K562 (cell line): ENCODE data around the gene GGCT. TPM values are rescaled to one million over a fixed set of nuclear protein-coding genes. Genes with fewer than 3 reads are reported as not detected.

Experiments
- CHD1 ChIP-seq: fragments of 200-600 bp; sonication (generic); IDR thresholded peaks from one replicate; pipeline ENCODE4 v1.6.1; 2012; ENCODE audit warnings: mild to moderate bottlenecking, moderate library complexity, low read length, inconsistent platforms
- CHD7 ChIP-seq: fragments of 200-600 bp; sonication (generic); IDR thresholded peaks from one replicate; pipeline ENCODE4 v1.6.1; 2012; ENCODE audit warnings: mild to moderate bottlenecking, low read depth, low read length, inconsistent platforms
- HCFC1 ChIP-seq: IDR thresholded peaks from 2 replicates; pipeline ENCODE4 v1.6.1; 2012; ENCODE audit warnings: low read depth, low read length, improper control_type of control experiment
- KLF1 ChIP-seq: fragments of 450-650 bp; IDR thresholded peaks from 2 replicates; pipeline ENCODE4 v1.6.1; 2016; ENCODE audit warnings: missing genetic modification characterization, missing compliant biosample characterization
- PHTF2 ChIP-seq: fragments of 250-450 bp; sonication (Bioruptor Pico); IDR thresholded peaks from 2 replicates; pipeline ENCODE4 v1.5.0; 2021; ENCODE audit warnings: mild to moderate bottlenecking
- RAD21 ChIP-seq, 2 experiments: fragments of 250-450 bp in 1 of 2; fragments of 450-650 bp in 1 of 2; sonication (Bioruptor Pico) in 1 of 2; formaldehyde crosslinking in 1 of 2; IDR thresholded peaks in 1 of 2; conservative IDR thresholded peaks in 1 of 2; 2 replicates each; pipeline versions ENCODE4 v1.4.0 to v1.8.0; 2020 to 2022; ENCODE audit warnings: mild to moderate bottlenecking in 2 of 2, moderate library complexity in 1 of 2
- RBFOX2 ChIP-seq: fragments of 200-400 bp; formaldehyde crosslinking; IDR thresholded peaks from 2 replicates; pipeline ENCODE4 v1.6.1; 2017; ENCODE audit warnings: low read depth, mild to moderate bottlenecking, low read length, moderate library complexity
- SMARCC2 ChIP-seq: fragments of 450-650 bp; IDR thresholded peaks from 2 replicates; pipeline ENCODE4 v1.6.1; 2017; ENCODE audit warnings: antibody characterized with exemption, moderate library complexity, mild to moderate bottlenecking, low read depth
- SREBF1 ChIP-seq: fragments of 150-350 bp; IDR thresholded peaks from 2 replicates; pipeline ENCODE4 v1.6.1; 2014; ENCODE audit warnings: antibody characterized with exemption, low read depth, low read length, borderline replicate concordance
- ZFP30 ChIP-seq: fragments of 250-450 bp; sonication (Bioruptor Pico); IDR thresholded peaks from 2 replicates; pipeline ENCODE4 v1.8.0; 2022; ENCODE audit warnings: moderate library complexity, mild to moderate bottlenecking, inconsistent platforms, borderline replicate concordance
- ZNF780A ChIP-seq: fragments of 250-450 bp; sonication (Bioruptor Pico); IDR thresholded peaks from 2 replicates; pipeline ENCODE4 v1.5.0; 2021; ENCODE audit warnings: mild to moderate bottlenecking
- polyA plus RNA-seq, 8 experiments: library from polyadenylated mRNA; depleted of rRNA in 4 of 8; stranded (reverse) in 5 of 8; unstranded in 3 of 8; fragments of >200 nt; fragmentation: Nextera tagmentation in 2 of 8; fragmentation: Illumina TruSeq in 1 of 8; extraction: Ambion mirVana in 2 of 8; extraction: Trizol in 1 of 8; gene quantifications; 2 replicates each; pipeline versions ENCODE4 v1.2.1 to v1.2.3, GENCODE V29; 2011 to 2014; ENCODE audit warnings: inconsistent platforms in 1 of 8, missing spikeins in 1 of 8
- total RNA-seq, 7 experiments: library from RNA; depleted of rRNA in 6 of 7; stranded (reverse); fragments of >200 nt in 6 of 7; fragmentation: Illumina TruSeq in 2 of 7; extraction: Trizol in 2 of 7; gene quantifications; 2 replicates each; pipeline versions ENCODE4 v1.2.1 to v1.2.3, GENCODE V29; 2011 to 2021; ENCODE audit warnings: low replicate concordance in 1 of 7
- TF ChIP-seq, protein P1 (sequence below), 2 experiments: IDR thresholded peaks; 2 replicates each; pipeline ENCODE4 v1.6.1; 2011; ENCODE audit warnings: borderline replicate concordance in 1 of 2, control low read depth in 1 of 2, low read depth in 1 of 2, low read length in 1 of 2, mild to moderate bottlenecking in 1 of 2, mixed read lengths in 1 of 2, moderate library complexity in 1 of 2; ENCODE audit not compliant: insufficient read depth in 1 of 2, insufficient read length in 1 of 2, poor library complexity in 1 of 2, severe bottlenecking in 1 of 2; ENCODE audit errors: extremely low read depth in 1 of 2
- TF ChIP-seq, protein P2 (sequence below): fragments of 450-650 bp; IDR thresholded peaks from 2 replicates; pipeline ENCODE4 v1.6.1; 2014; ENCODE audit warnings: low read depth, mild to moderate bottlenecking, moderate library complexity, borderline replicate concordance

GGCT gene
- total and polyA plus RNA-seq, 9 of the 15 experiments (the other 6 are each of a cell fraction or from before 2014, with no cell fraction given) = 79.0 to 349 (median 136) TPM

GRCh38 chr7:30470163-30470770 is 34.4 kb downstream of the GGCT start (continued):
- TF ChIP-seq RBFOX2 = no peak
- TF ChIP-seq PHTF2 (CRISPR knock-in tag) = no peak
- peak; percentile 61 for TF ChIP-seq HCFC1
- no peak for TF ChIP-seq SMARCC2
- TF ChIP-seq, protein P1, sequence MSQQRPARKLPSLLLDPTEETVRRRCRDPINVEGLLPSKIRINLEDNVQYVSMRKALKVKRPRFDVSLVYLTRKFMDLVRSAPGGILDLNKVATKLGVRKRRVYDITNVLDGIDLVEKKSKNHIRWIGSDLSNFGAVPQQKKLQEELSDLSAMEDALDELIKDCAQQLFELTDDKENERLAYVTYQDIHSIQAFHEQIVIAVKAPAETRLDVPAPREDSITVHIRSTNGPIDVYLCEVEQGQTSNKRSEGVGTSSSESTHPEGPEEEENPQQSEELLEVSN (IDR thresholded peaks at IDR 0.05; ENCODE audit: borderline replicate concordance in 1 of 2, extremely low read depth in 1 of 2, insufficient read depth in 1 of 2, insufficient read length in 1 of 2, low read depth in 1 of 2, low read length in 1 of 2, poor library complexity in 1 of 2, severe bottlenecking in 1 of 2) = peak in 1 of 2 experiments; percentile 25
- no peak for TF ChIP-seq SREBF1
- TF ChIP-seq ZNF780A = no peak
- no peak for TF ChIP-seq ZFP30
- peak; percentile 69 for TF ChIP-seq CHD7
- TF ChIP-seq, protein P2, sequence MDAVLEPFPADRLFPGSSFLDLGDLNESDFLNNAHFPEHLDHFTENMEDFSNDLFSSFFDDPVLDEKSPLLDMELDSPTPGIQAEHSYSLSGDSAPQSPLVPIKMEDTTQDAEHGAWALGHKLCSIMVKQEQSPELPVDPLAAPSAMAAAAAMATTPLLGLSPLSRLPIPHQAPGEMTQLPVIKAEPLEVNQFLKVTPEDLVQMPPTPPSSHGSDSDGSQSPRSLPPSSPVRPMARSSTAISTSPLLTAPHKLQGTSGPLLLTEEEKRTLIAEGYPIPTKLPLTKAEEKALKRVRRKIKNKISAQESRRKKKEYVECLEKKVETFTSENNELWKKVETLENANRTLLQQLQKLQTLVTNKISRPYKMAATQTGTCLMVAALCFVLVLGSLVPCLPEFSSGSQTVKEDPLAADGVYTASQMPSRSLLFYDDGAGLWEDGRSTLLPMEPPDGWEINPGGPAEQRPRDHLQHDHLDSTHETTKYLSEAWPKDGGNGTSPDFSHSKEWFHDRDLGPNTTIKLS = no peak; the same call in 1 of the 2 replicates
- TF ChIP-seq KLF1 (tag) = no peak
- TF ChIP-seq RAD21 (CRISPR knock-in tag; conservative IDR thresholded peaks at IDR 0.05 in 1 of 2, IDR thresholded peaks at IDR 0.05 in 1 of 2) = peak; percentile 44 to 63
- TF ChIP-seq CHD1 = no peak
